Spinal cord (tissue), 10 donors: ENCODE results near the gene RECK. TPM values are rescaled to one million over a fixed set of nuclear protein-coding genes. Genes with fewer than 3 reads are reported as not detected.

Source experiments
- DNase-seq, 6 donors: peaks; one replicate each; pipeline versions ENCODE4 v3.0.0 to v3.0.0-alpha.2; 2013 to 2015; ENCODE audit warnings: low spot score in 6 of 6, low read depth in 4 of 6
- H3K27ac ChIP-seq: one replicate; pipeline ENCODE4 v1.5.1; 2013; ENCODE audit warnings: low read depth, low read length, control low read depth
- H3K27me3 ChIP-seq: one replicate; pipeline ENCODE4 v1.6.1; 2013; ENCODE audit warnings: low read length; ENCODE audit not compliant: control insufficient read depth, insufficient read depth
- H3K36me3 ChIP-seq: one replicate; pipeline ENCODE4 v1.6.1; 2013; ENCODE audit warnings: low read length; ENCODE audit not compliant: control insufficient read depth, insufficient read depth
- H3K4me1 ChIP-seq: one replicate; pipeline ENCODE4 v1.6.1; 2013; ENCODE audit warnings: low read length; ENCODE audit not compliant: control insufficient read depth, insufficient read depth
- H3K4me3 ChIP-seq: one replicate; pipeline ENCODE4 v1.5.1; 2013; ENCODE audit warnings: low read depth, low read length, control low read depth
- H3K9me3 ChIP-seq: one replicate; pipeline ENCODE4 v1.6.1; 2013; ENCODE audit warnings: low read length; ENCODE audit not compliant: control insufficient read depth, insufficient read depth
- WGBS: methylation state at CpG from one replicate; pipeline ENCODE4 v1.1.5; 2013; ENCODE audit warnings: missing lambda C conversion rate; ENCODE audit not compliant: insufficient coverage; 5-methylcytosine and 5-hydroxymethylcytosine counted together
- polyA plus RNA-seq, 2 donors: library from polyadenylated mRNA; unstranded; fragments of 120-200 nt; gene quantifications; one replicate each; pipeline ENCODE4 v1.2.1, GENCODE V29; 2013; ENCODE audit not compliant: insufficient read length in 2 of 2
- total RNA-seq, 2 donors: library from RNA; depleted of rRNA in 1 of 2; stranded (reverse); fragments of 120-200 nt in 1 of 2; fragments of >200 nt in 1 of 2; gene quantifications; one replicate each; pipeline versions ENCODE4 v1.2.3 to v1.2.4, GENCODE V29; 2013 to 2014
- donor health status: healthy.

The RECK gene
- total and polyA plus RNA-seq, 4 donors: 10.9 to 19.4 (median 17.3) TPM

GRCh38 chr9:36119476-36119875 is 82.8 kb downstream of the RECK start:
- Histone ChIP-seq H3K27ac (no peak overlapping the region), H3K27me3 (no peaks in the 10 kb centered on the region), H3K9me3 (no peaks in the 10 kb centered on the region), H3K4me3 (no peak overlapping the region), H3K36me3 (peaks cover 39% of the 10 kb centered on the region), H3K4me1 (no peaks in the 10 kb centered on the region)
- 78% methylated on average over 4 of the region's 7 CpGs for WGBS
- DNase-seq: peak in 1 of 6 donors; percentile 81

- DNase-seq: no peak
- peaks cover 37% of the 10 kb centered on the region for H3K36me3 ChIP-seq
- no peak overlapping the region for H3K4me3 ChIP-seq
- no peak overlapping the region for H3K27ac ChIP-seq
- no peaks in the 10 kb centered on the region for H3K27me3 ChIP-seq
- H3K4me1 ChIP-seq: no peaks in the 10 kb centered on the region
- WGBS: 82% methylated on average over 4 of the region's 4 CpGs
- H3K9me3 ChIP-seq: no peaks in the 10 kb centered on the region
These were observed 84.0 kb downstream of the RECK start for GRCh38 chr9:36120705-36121104.

DNA sequence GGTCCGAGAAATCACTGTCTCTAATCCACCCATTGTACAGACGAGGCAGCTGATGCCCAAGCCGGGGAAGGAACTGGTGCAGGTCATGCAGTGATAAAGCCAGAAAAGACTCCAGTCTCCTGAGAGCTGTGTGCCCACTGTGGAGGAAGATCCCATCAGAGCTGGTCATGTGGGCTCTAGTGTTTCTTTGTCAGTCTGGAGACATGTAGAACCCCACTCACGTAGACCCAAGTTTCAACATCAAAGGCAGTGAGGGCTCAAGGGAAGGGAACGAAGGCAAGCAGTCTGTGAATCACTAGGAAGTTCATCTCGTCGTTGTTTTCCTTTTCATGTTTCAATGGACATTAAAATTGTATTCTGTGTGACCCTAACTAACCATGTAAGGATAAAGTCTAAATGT is 85.3 kb downstream of the RECK start:
- H3K9me3 ChIP-seq: no peaks in the 10 kb centered on the region
- no peak for DNase-seq
- no peak overlapping the region for H3K4me3 ChIP-seq
- H3K27me3 ChIP-seq: no peaks in the 10 kb centered on the region
- 100% methylated on average over 4 of the region's 7 CpGs for WGBS
- H3K4me1 ChIP-seq: no peaks in the 10 kb centered on the region
- no peak overlapping the region for H3K27ac ChIP-seq
- peaks cover 30% of the 10 kb centered on the region for H3K36me3 ChIP-seq

- WGBS: no CpG with 5 or more reads among the region's 2 CpGs
- H3K36me3 ChIP-seq: peaks cover 22% of the 10 kb centered on the region
- no peak overlapping the region for H3K27ac ChIP-seq
- no peak for DNase-seq
- H3K4me3 ChIP-seq: no peak overlapping the region
- no peaks in the 10 kb centered on the region for H3K27me3 ChIP-seq
- H3K9me3 ChIP-seq: no peaks in the 10 kb centered on the region
- no peaks in the 10 kb centered on the region for H3K4me1 ChIP-seq
These were observed 86.8 kb downstream of the RECK start for GRCh38 chr9:36123515-36123914.

- no peaks in the 10 kb centered on the region for H3K27me3 ChIP-seq
- H3K27ac ChIP-seq: no peak overlapping the region
- peaks cover 19% of the 10 kb centered on the region for H3K36me3 ChIP-seq
- no peak for DNase-seq
- no peaks in the 10 kb centered on the region for H3K4me1 ChIP-seq
- WGBS: 88% methylated on average over 8 of the region's 10 CpGs
- H3K4me3 ChIP-seq: no peak overlapping the region
- H3K9me3 ChIP-seq: no peaks in the 10 kb centered on the region
These were observed 88.5 kb downstream of the RECK start for GRCh38 chr9:36125062-36125855.

- H3K9me3 ChIP-seq: no peaks in the 10 kb centered on the region
- H3K36me3 ChIP-seq: peaks cover 14% of the 10 kb centered on the region
- H3K4me3 ChIP-seq: no peak overlapping the region
- WGBS: 77% methylated on average over 5 of the region's 7 CpGs
- H3K27me3 ChIP-seq: no peaks in the 10 kb centered on the region
- no peaks in the 10 kb centered on the region for H3K4me1 ChIP-seq
- no peak overlapping the region for H3K27ac ChIP-seq
- no peak for DNase-seq
These were observed 89.5 kb downstream of the RECK start for GRCh38 chr9:36126016-36126730.

DNA sequence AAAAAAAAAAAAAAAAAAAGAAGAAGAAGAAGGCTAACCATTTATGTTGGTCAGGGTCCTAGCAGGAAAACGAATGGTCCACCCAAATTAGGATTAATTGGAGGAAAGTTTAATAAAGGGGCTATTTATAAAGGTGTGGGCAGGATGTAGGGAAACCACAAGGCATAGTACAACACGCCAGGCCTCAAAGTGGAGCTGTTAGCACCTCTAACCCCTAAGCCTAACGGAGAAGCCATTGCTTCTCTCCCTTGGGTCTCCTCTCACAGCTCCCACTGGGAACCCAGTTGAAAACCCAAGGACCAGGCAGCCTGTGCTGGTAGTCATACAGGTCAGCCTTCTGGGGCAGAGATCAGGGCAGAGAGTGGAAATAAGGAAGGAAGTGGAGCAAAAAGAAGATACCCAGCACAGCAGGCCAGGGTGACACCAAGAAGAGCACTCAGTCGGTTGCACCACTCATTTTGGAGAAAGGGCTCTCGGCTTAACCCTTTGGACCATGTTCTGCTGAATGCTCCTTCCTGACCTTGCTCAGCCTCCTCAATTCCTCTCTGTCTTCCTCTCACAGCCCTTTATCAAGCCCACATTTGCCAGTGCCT is 91.0 kb downstream of the RECK start:
- Histone ChIP-seq H3K9me3 (no peaks in the 10 kb centered on the region), H3K27ac (no peak overlapping the region), H3K4me3 (no peak overlapping the region), H3K27me3 (no peaks in the 10 kb centered on the region), H3K36me3 (peaks cover 2% of the 10 kb centered on the region), H3K4me1 (no peaks in the 10 kb centered on the region)
- WGBS: 80% methylated on average over 2 of the region's 5 CpGs
- DNase-seq: no peak

DNA sequence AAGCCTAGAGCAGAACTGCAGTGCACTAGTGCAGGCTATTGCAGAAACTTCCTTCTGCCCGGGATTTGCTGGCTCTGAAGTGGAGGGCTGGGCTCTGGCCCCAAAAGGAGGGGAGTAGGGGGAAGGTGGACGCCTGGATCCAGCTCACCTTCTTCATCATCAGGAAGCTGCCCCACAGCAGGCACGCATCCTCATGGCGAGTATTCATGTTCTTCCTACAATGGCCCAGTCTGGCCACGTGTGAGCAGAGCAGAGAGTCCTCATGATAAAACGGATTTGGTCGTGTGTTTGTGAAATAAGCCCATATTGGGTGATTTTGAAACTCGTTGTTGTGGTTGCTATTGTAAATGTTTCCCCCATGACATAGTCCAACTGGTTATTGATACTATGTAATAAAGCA is 91.6 kb downstream of the RECK start:
- 57% methylated on average over 7 of the region's 8 CpGs for WGBS
- H3K27ac ChIP-seq: no peak overlapping the region

DNA sequence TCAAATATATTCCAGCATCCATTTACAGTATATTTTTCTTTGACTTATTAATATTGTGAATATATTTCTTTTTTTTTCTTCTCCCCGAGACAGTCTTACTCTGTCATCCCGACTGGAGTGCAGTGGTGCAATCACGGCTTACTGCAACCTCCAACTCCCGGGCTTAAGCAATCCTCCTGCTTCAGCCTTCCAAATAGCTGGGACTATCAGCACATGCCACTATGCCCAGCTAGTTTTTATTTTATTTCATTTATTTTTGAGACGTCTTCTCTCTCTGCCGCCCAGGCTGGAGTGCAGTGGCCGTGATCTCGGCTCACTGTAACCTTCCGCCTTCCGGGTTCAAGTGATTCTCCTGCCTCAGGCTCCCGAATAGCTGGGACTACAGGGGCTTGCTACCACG is 92.4 kb downstream of the RECK start:
- Histone ChIP-seq H3K4me3 (no peak overlapping the region), H3K27ac (no peak overlapping the region), H3K27me3 (peaks cover 2% of the 10 kb centered on the region), H3K9me3 (no peaks in the 10 kb centered on the region), H3K4me1 (no peaks in the 10 kb centered on the region), H3K36me3 (no peaks in the 10 kb centered on the region)
- WGBS: 91% methylated on average over 10 of the region's 12 CpGs
- no peak for DNase-seq

More for the DNA sequence above, 91.6 kb downstream of the RECK start:
- no peaks in the 10 kb centered on the region for H3K9me3 ChIP-seq
- H3K27me3 ChIP-seq: peaks cover 2% of the 10 kb centered on the region
- H3K4me3 ChIP-seq: no peak overlapping the region
- no peak for DNase-seq
- H3K36me3 ChIP-seq: no peaks in the 10 kb centered on the region
- H3K4me1 ChIP-seq: no peaks in the 10 kb centered on the region
